ENCODE data around the gene CDCP1. TPM values are rescaled to one million over a fixed set of nuclear protein-coding genes. Genes with fewer than 3 reads are reported as not detected.

CDCP1 gene
- total RNA-seq, 2 experiments from 2014 or later = 1.7 to 1.8 TPM

GRCh38 chr3:45181496-45181895 lies 35.3 kb upstream of the CDCP1 start:
- H3K4me3 ChIP-seq (ENCODE audit: low read length) = no peak overlapping the region
- no peaks in the 10 kb centered on the region for H3K9me3 ChIP-seq (ENCODE audit: control insufficient read depth in 1 of 2, insufficient read depth in 1 of 2, low read length in 2 of 2)
- DNase-seq (no peak), ATAC-seq (ENCODE audit: poor library complexity) (no peak)
- POLR2A ChIA-PET = no interaction called here
- H3K27me3 ChIP-seq (ENCODE audit: control insufficient read depth in 1 of 2, insufficient read depth in 2 of 2, low read length in 2 of 2) = peaks cover 0 to 7% of the 10 kb centered on the region in 2 experiments
- TF ChIP-seq CTCF (IDR thresholded peaks at IDR 0.05) = no peak
- CTCF ChIA-PET = no interaction called here
- no peaks in the 10 kb centered on the region for H3K36me3 ChIP-seq (ENCODE audit: insufficient read depth, low read length)
- H3K36me3 Mint-ChIP-seq (ENCODE audit: low read depth) = no peaks in the 10 kb centered on the region
- no peaks in the 10 kb centered on the region for H3K4me1 ChIP-seq (ENCODE audit: insufficient read depth, low read length)
- no peak overlapping the region for H3K27ac Mint-ChIP-seq
- H3K4me1 Mint-ChIP-seq (ENCODE audit: low read depth) = no peaks in the 10 kb centered on the region
- H3K9me3 Mint-ChIP-seq = no peaks in the 10 kb centered on the region
- peaks cover 4% of the 10 kb centered on the region for H3K27me3 Mint-ChIP-seq
- no peak overlapping the region for H3K4me3 Mint-ChIP-seq
- intact Hi-C loops (cut with DNase I, micrococcal nuclease) = no loop called here
- no peak overlapping the region for H3K27ac ChIP-seq (ENCODE audit: low read depth in 1 of 2, low read length in 2 of 2)

DNA sequence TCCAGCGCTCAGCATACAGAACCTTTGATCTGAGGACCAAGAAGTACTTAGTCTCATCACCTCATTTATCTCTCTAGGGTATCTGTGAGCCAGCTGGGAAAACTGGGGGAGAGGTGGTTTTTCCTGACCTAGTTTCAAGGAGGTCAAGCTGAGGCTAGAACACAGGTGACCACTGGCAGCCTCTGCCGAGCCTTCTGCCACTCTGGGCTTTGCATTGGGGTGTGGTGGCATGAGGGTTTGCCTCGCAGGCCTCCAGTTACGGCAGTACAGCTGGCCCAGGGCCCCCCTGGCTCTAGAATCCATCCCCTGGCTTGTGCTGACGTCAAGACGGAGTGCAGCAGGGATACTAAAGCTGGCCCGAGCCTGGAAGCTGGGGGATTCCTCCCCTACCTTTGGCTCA lies 34.7 kb upstream of the CDCP1 start:
- H3K27me3 ChIP-seq (ENCODE audit: control insufficient read depth in 1 of 2, insufficient read depth in 2 of 2, low read length in 2 of 2) = peaks cover 0 to 7% of the 10 kb centered on the region in 2 experiments
- intact Hi-C loops (cut with DNase I, micrococcal nuclease) = no loop called here
- H3K36me3 ChIP-seq (ENCODE audit: insufficient read depth, low read length) = no peaks in the 10 kb centered on the region
- H3K4me1 ChIP-seq (ENCODE audit: insufficient read depth, low read length) = no peaks in the 10 kb centered on the region
- TF ChIP-seq CTCF (IDR thresholded peaks at IDR 0.05) = no peak
- POLR2A ChIA-PET = no interaction called here
- H3K4me3 ChIP-seq (ENCODE audit: low read length) = no peak overlapping the region
- Mint-ChIP-seq H3K4me3 (no peak overlapping the region), H3K4me1 (ENCODE audit: low read depth) (no peaks in the 10 kb centered on the region), H3K27ac (no peak overlapping the region), H3K36me3 (ENCODE audit: low read depth) (no peaks in the 10 kb centered on the region), H3K9me3 (no peaks in the 10 kb centered on the region), H3K27me3 (peaks cover 4% of the 10 kb centered on the region)
- CTCF ChIA-PET = no interaction called here
- DNase-seq = no peak
- no peak for ATAC-seq (ENCODE audit: poor library complexity)
- no peak overlapping the region for H3K27ac ChIP-seq (ENCODE audit: low read depth in 1 of 2, low read length in 2 of 2)
- H3K9me3 ChIP-seq (ENCODE audit: control insufficient read depth in 1 of 2, insufficient read depth in 1 of 2, low read length in 2 of 2) = no peaks in the 10 kb centered on the region

- H3K27ac ChIP-seq (ENCODE audit: low read depth in 1 of 2, low read length in 2 of 2) = no peak overlapping the region
- no peak for ATAC-seq (ENCODE audit: poor library complexity)
- H3K9me3 ChIP-seq (ENCODE audit: control insufficient read depth in 1 of 2, insufficient read depth in 1 of 2, low read length in 2 of 2) = no peaks in the 10 kb centered on the region
- no peak overlapping the region for H3K27ac Mint-ChIP-seq
- no peak overlapping the region for H3K4me3 Mint-ChIP-seq
- ChIA-PET CTCF (no interaction called here), POLR2A (no interaction called here)
- no peak overlapping the region for H3K4me3 ChIP-seq (ENCODE audit: low read length)
- H3K27me3 ChIP-seq (ENCODE audit: control insufficient read depth in 1 of 2, insufficient read depth in 2 of 2, low read length in 2 of 2) = peaks cover 0 to 7% of the 10 kb centered on the region in 2 experiments
- no peaks in the 10 kb centered on the region for H3K36me3 Mint-ChIP-seq (ENCODE audit: low read depth)
- intact Hi-C loops (cut with DNase I, micrococcal nuclease) = no loop called here
- TF ChIP-seq CTCF (IDR thresholded peaks at IDR 0.05) = no peak
- no peaks in the 10 kb centered on the region for H3K4me1 ChIP-seq (ENCODE audit: insufficient read depth, low read length)
- peaks cover 4% of the 10 kb centered on the region for H3K27me3 Mint-ChIP-seq
- DNase-seq = no peak
- H3K4me1 Mint-ChIP-seq (ENCODE audit: low read depth) = no peaks in the 10 kb centered on the region
- no peaks in the 10 kb centered on the region for H3K9me3 Mint-ChIP-seq
- H3K36me3 ChIP-seq (ENCODE audit: insufficient read depth, low read length) = no peaks in the 10 kb centered on the region
These were observed 33.9 kb upstream of the CDCP1 start for GRCh38 chr3:45180051-45180450.
